22Rv1 (cell line): ENCODE results near the gene PDE3B.

Experiments used
- CTCF ChIP-seq: fragments of 450-650 bp; IDR thresholded peaks from 2 replicates; pipeline ENCODE4 v1.5.1; 2017; ENCODE audit warnings: mild to moderate bottlenecking
- ZFX ChIP-seq: fragments of 450-650 bp; IDR thresholded peaks from 2 replicates; pipeline ENCODE4 v1.6.1; 2017; ENCODE audit warnings: antibody characterized with exemption, borderline replicate concordance

- TF ChIP-seq CTCF (no peak), ZFX (no peak)
These were observed 5.0 kb upstream of the PDE3B start for GRCh38 chr11:14638561-14638960.
